Measurements from ENCODE around the gene VPS72.

- TF ChIP-seq CTCF (IDR thresholded peaks at IDR 0.05): no peak
- TF ChIP-seq POLR2A (IDR thresholded peaks at IDR 0.05): no peak
Observed at GRCh38 chr1:151146072-151146411, 44.0 kb downstream of the VPS72 start.
